Endothelial cell of umbilical vein (primary cell): Measurements from ENCODE around the gene CENPB. TPM values are rescaled to one million over a fixed set of nuclear protein-coding genes. Genes with fewer than 3 reads are reported as not detected.
"Not testable (repeated sequence)": the region's sequence is repeated elsewhere in the genome, so short reads cannot be mapped to it uniquely, and the experiment has no call there.

Experiments used
- BruUV-seq: library from RNA; stranded (reverse); fragments of 400-500 nt; replicated peaks from 2 replicates; lab custom pipeline; 2021; lab: Mats Ljungman, UMichigan
- CTCF ChIA-PET: fragments of 300-600, 350-600 bp; sonication (Branson Sonifier 250); formaldehyde crosslinking; loops from one replicate; lab custom pipeline; 2021; ENCODE audit warnings: antibody characterized with exemption, inconsistent platforms; lab: Charles Lee
- POLR2A ChIA-PET: fragments of 300-600, 350-600 bp; sonication (Branson Sonifier 250); formaldehyde crosslinking; loops from one replicate; lab custom pipeline; 2021; ENCODE audit warnings: antibody characterized with exemption, inconsistent platforms; lab: Charles Lee
- DNase-seq: peaks from one replicate; pipeline ENCODE4 v3.0.0-alpha.2; 2011; ENCODE audit warnings: low read depth, low spot score
- FAIRE-seq: peaks from 2 replicates; lab custom pipeline; 2011; peaks lifted over from hg19 to GRCh38; lab: Jason Lieb, UNC
- H2AFZ ChIP-seq: 2 replicates; pipeline ENCODE4 v1.6.0; 2012; ENCODE audit warnings: low read depth, low read length, control low read depth, inconsistent platforms
- H3K27ac ChIP-seq: 2 replicates; pipeline ENCODE4 v1.5.1; 2011; ENCODE audit warnings: low read depth, mild to moderate bottlenecking, control low read depth, low read length, moderate library complexity; ENCODE audit not compliant: insufficient read depth
- H3K27me3 ChIP-seq, 2 experiments: 2 replicates each; pipeline versions ENCODE4 v1.6.0 to v1.6.1; 2011; ENCODE audit warnings: low read length in 2 of 2, mixed read lengths in 1 of 2; ENCODE audit not compliant: control insufficient read depth in 2 of 2, insufficient read depth in 2 of 2
- H3K36me3 ChIP-seq, 2 experiments: 2 replicates in 1 of 2; 3 replicates in 1 of 2; pipeline ENCODE4 v1.5.1; 2011; ENCODE audit warnings: low read length in 2 of 2, mild to moderate bottlenecking in 1 of 2, moderate library complexity in 1 of 2; ENCODE audit not compliant: control insufficient read depth in 2 of 2, insufficient read depth in 2 of 2; ENCODE audit errors: extremely low read depth in 1 of 2
- H3K4me1 ChIP-seq: 3 replicates; pipeline ENCODE4 v1.5.1; 2011; ENCODE audit warnings: mild to moderate bottlenecking, low read length; ENCODE audit not compliant: control insufficient read depth, insufficient read depth; ENCODE audit errors: extremely low read depth
- H3K4me2 ChIP-seq: 2 replicates; pipeline ENCODE4 v1.6.1; 2011; ENCODE audit warnings: low read length, control low read depth, mixed read lengths; ENCODE audit not compliant: insufficient read depth
- H3K4me3 ChIP-seq, 3 experiments: fragments of 200-600 bp in 1 of 3; sonication (generic), shearing (Covaris generic) in 1 of 3; replicated peaks in 1 of 3; 2 replicates each; pipeline ENCODE4 v1.5.1; 2011 to 2016; ENCODE audit warnings: control low read depth in 3 of 3, low read length in 3 of 3, mild to moderate bottlenecking in 2 of 3, inconsistent platforms in 1 of 3, low read depth in 1 of 3, moderate library complexity in 1 of 3; ENCODE audit not compliant: insufficient read depth in 1 of 3
- H3K79me2 ChIP-seq: 2 replicates; pipeline ENCODE4 v1.6.0; 2012; ENCODE audit warnings: low read length, inconsistent platforms; ENCODE audit not compliant: control insufficient read depth, insufficient read depth
- H3K9ac ChIP-seq: replicated peaks from 2 replicates; pipeline ENCODE3; 2011; ENCODE audit warnings: low read length, control low read depth; ENCODE audit not compliant: insufficient read depth; ENCODE audit errors: extremely low read depth
- H3K9me1 ChIP-seq: replicated peaks from 3 replicates; pipeline ENCODE4 v1.6.0; 2011; ENCODE audit warnings: mild to moderate bottlenecking, low read length; ENCODE audit not compliant: control insufficient read depth, insufficient read depth; ENCODE audit errors: extremely low read depth
- H3K9me3 ChIP-seq: replicated peaks from 2 replicates; pipeline ENCODE4 v1.5.1; 2012; ENCODE audit warnings: low read length, inconsistent platforms; ENCODE audit not compliant: control insufficient read depth, insufficient read depth
- H4K20me1 ChIP-seq: replicated peaks from 2 replicates; pipeline ENCODE3; 2011; ENCODE audit warnings: mild to moderate bottlenecking, low read length; ENCODE audit not compliant: control insufficient read depth, insufficient read depth; ENCODE audit errors: extremely low read depth
- CTCF ChIP-seq, 2 donors: IDR thresholded peaks; 1 replicate in 1 of 2; 2 replicates in 1 of 2; pipeline ENCODE4 v1.5.1; 2011; ENCODE audit warnings: low read length in 2 of 2, mild to moderate bottlenecking in 2 of 2, moderate library complexity in 2 of 2, control low read depth in 1 of 2, inconsistent platforms in 1 of 2, low read depth in 1 of 2; ENCODE audit not compliant: insufficient read depth in 1 of 2; ENCODE audit errors: extremely low read depth in 1 of 2
- EZH2 ChIP-seq: IDR thresholded peaks from 2 replicates; pipeline ENCODE4 v1.6.1; 2012; ENCODE audit warnings: borderline replicate concordance, low read depth, mild to moderate bottlenecking, moderate library complexity, low read length, inconsistent platforms; ENCODE audit not compliant: severe bottlenecking
- FOS ChIP-seq: IDR thresholded peaks from 2 replicates; pipeline ENCODE4 v1.6.1; 2011; ENCODE audit warnings: mild to moderate bottlenecking, low read length, moderate library complexity, borderline replicate concordance; ENCODE audit not compliant: insufficient read depth
- GATA2 ChIP-seq: IDR thresholded peaks from 2 replicates; pipeline ENCODE4 v1.7.0; 2011; ENCODE audit warnings: low read depth, mild to moderate bottlenecking, moderate library complexity, mixed read lengths, low read length; ENCODE audit not compliant: insufficient read length, insufficient read depth
- JUN ChIP-seq: IDR thresholded peaks from 2 replicates; pipeline ENCODE4 v1.6.1; 2011; ENCODE audit warnings: borderline replicate concordance, low read depth; ENCODE audit not compliant: insufficient read length, insufficient read depth
- MAX ChIP-seq: IDR thresholded peaks from 2 replicates; pipeline ENCODE4 v1.6.1; 2011; ENCODE audit not compliant: insufficient read depth, insufficient read length
- MYC ChIP-seq: IDR thresholded peaks from one replicate; pipeline ENCODE4 v1.6.1; 2011; ENCODE audit warnings: mild to moderate bottlenecking, low read depth, low read length
- POLR2A ChIP-seq: IDR thresholded peaks from 2 replicates; pipeline ENCODE4 v1.6.1; 2012; ENCODE audit warnings: low read depth, mild to moderate bottlenecking, control low read depth, low read length
- POLR2AphosphoS5 ChIP-seq: IDR thresholded peaks from 2 replicates; pipeline ENCODE4 v1.6.1; 2012; ENCODE audit warnings: low read depth, mild to moderate bottlenecking, control low read depth, low read length, moderate library complexity; ENCODE audit not compliant: insufficient read depth
- dilution Hi-C: fragments of 300-500 bp; cut with MboI; formaldehyde crosslinking; loops from one replicate; pipeline ENCODE4 v1.15.0; 2019; ENCODE audit warnings: low sequenced_read_pairs; ENCODE audit not compliant: extremely low pct_ligation_motif_present
- intact Hi-C: fragments of 100-400 bp; cut with micrococcal nuclease; formaldehyde crosslinking; loops from one replicate; pipeline ENCODE4 v1.10.0; 2022
- polyA plus RNA-seq, 4 experiments: library from polyadenylated mRNA; depleted of rRNA in 3 of 4; stranded (reverse) in 3 of 4; unstranded in 1 of 4; fragments of >200 nt; gene quantifications; 2 replicates each; pipeline versions ENCODE4 v1.2.1 to v1.2.3, GENCODE V29; 2011 to 2012; ENCODE audit warnings: missing spikeins in 1 of 4
- total RNA-seq: library from RNA; stranded (reverse); gene quantifications from 2 replicates; pipeline ENCODE4 v1.2.3, GENCODE V29; 2021

Gene CENPB
- total and polyA plus RNA-seq, 2 donors (not counting 3 experiments of a cell fraction or from before 2014, with no cell fraction given): 30.4 to 90.3 TPM

GRCh38 chr20:3794701-3795420, 8.3 kb upstream of the CENPB start:
- Histone ChIP-seq H3K4me2 (peak overlapping the region; percentile 75), H3K27me3 (no peaks in the 10 kb centered on the region), H2AFZ (no peak overlapping the region), H4K20me1 (no peaks in the 10 kb centered on the region), H3K9ac (peak overlapping the region; percentile 91), H3K79me2 (peaks cover 22% of the 10 kb centered on the region), H3K4me1 (peaks cover 20% of the 10 kb centered on the region), H3K4me3 (peak overlapping the region in 2 of 3 experiments; percentile 44 to 70), H3K27ac (peak overlapping the region; percentile 84), H3K9me1 (no peaks in the 10 kb centered on the region), H3K9me3 (no peaks in the 10 kb centered on the region), H3K36me3 (no peaks in the 10 kb centered on the region)
- no TSS peak for BruUV-seq
- intact Hi-C loops: no loop called here
- FAIRE-seq (no peak), DNase-seq (no peak)
- ChIA-PET POLR2A (no interaction called here), CTCF (interaction anchor here (1.0 to 2.1 kb wide), 3 partner anchors 8 to 25 kb away, joined by 4 to 29 read pairs (median 4); partner anchors contain the start of genes AP5S1 and CENPB)
- TF ChIP-seq GATA2: no peak
- no peak for TF ChIP-seq FOS
- TF ChIP-seq EZH2: no peak
- TF ChIP-seq CTCF (IDR thresholded peaks at IDR 0.05; ENCODE audit: extremely low read depth in 1 of 2, insufficient read depth in 1 of 2, low read depth in 1 of 2, low read length in 2 of 2): no peak
- TF ChIP-seq POLR2AphosphoS5: no peak
- no peak for TF ChIP-seq MYC
- no peak for TF ChIP-seq MAX
- no peak for TF ChIP-seq JUN
- no peak for TF ChIP-seq POLR2A
- dilution Hi-C loops: no loop called here

GRCh38 chr20:3794168-3794567, 7.6 kb upstream of the CENPB start:
- H2AFZ ChIP-seq, H3K27me3 ChIP-seq, H3K9me3 ChIP-seq, dilution Hi-C loops, DNase-seq, H3K9ac ChIP-seq, FAIRE-seq, POLR2A ChIA-PET, BruUV-seq, H3K36me3 ChIP-seq, intact Hi-C loops, H3K9me1 ChIP-seq, H4K20me1 ChIP-seq, H3K4me3 ChIP-seq, H3K27ac ChIP-seq, H3K4me2 ChIP-seq: not testable (repeated sequence)
- Histone ChIP-seq H3K79me2 (peaks cover 22% of the 10 kb centered on the region), H3K4me1 (peaks cover 20% of the 10 kb centered on the region)
- CTCF ChIA-PET: interaction anchor here (1.0 kb wide), 1 partner anchor 8 kb away, joined by 4 read pairs; the partner anchor contains the start of gene CENPB
